HepG2 (cell line): Measurements from ENCODE around the gene PCNX1.

Experiments used
- MAX ChIP-seq: IDR thresholded peaks from 2 replicates; pipeline ENCODE4 v1.6.1; 2012; ENCODE audit warnings: inconsistent platforms
- TAF1 ChIP-seq: sonication (generic); formaldehyde crosslinking; IDR thresholded peaks from 2 replicates; pipeline ENCODE4 v1.4.0; 2020; ENCODE audit warnings: missing genetic modification reagents
- ZNF335 ChIP-seq: sonication (generic); formaldehyde crosslinking; IDR thresholded peaks from 2 replicates; pipeline ENCODE4 v1.4.0; 2020; ENCODE audit warnings: missing genetic modification reagents
- TF ChIP-seq, protein P1 (sequence below), 2 experiments: fragments of 450-650 bp in 1 of 2; sonication (generic) in 1 of 2; formaldehyde crosslinking; IDR thresholded peaks; 2 replicates each; pipeline versions ENCODE4 v1.5.0 to v1.8.0; 2020 to 2022; ENCODE audit warnings: mild to moderate bottlenecking in 1 of 2, missing genetic modification reagents in 1 of 2

DNA sequence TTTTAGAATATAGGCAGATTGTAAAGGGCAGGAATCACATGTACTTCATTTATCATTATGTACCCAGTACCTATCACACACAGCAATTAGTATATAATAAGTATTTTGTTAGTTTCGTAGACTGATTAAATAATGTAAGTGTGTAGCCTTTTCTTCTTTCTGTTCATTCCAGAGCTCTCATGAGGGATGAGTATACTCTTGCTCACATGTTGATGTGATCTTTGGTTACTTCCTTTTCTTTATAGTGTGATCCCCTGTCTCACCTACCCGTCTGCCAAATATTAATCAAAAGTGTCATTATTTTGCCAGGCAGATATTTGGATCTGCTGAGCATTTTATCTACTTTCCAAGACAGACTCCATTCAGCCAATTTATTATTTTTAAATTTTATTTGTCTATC is 156.1 kb downstream of the PCNX1 start:
- TF ChIP-seq TAF1 (CRISPR knock-in tag) (no peak), ZNF335 (CRISPR knock-in tag) (no peak), MAX (no peak)
- TF ChIP-seq, protein P1, sequence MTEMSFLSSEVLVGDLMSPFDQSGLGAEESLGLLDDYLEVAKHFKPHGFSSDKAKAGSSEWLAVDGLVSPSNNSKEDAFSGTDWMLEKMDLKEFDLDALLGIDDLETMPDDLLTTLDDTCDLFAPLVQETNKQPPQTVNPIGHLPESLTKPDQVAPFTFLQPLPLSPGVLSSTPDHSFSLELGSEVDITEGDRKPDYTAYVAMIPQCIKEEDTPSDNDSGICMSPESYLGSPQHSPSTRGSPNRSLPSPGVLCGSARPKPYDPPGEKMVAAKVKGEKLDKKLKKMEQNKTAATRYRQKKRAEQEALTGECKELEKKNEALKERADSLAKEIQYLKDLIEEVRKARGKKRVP (CRISPR knock-in tag; IDR thresholded peaks at IDR 0.05): no peak
